Ovary (tissue), 3 donors: ENCODE results near the gene TAS2R5.

Experiments used
- CTCF ChIP-seq, 3 donors: fragments of 450-650 bp in 2 of 3; fragments of 200-600 bp in 1 of 3; IDR thresholded peaks; one replicate each; pipeline versions ENCODE4 v1.5.1 to v1.8.0; 2016 to 2022; ENCODE audit warnings: antibody characterized with exemption in 3 of 3, mild to moderate bottlenecking in 1 of 3
- EP300 ChIP-seq: sonication (generic); formaldehyde crosslinking; IDR thresholded peaks from one replicate; pipeline ENCODE4 v1.6.1; 2017; ENCODE audit warnings: antibody characterized with exemption
- donor health status: DM: no; HTN: no; CAD: no.

GRCh38 chr7:141752634-141753033, 37.4 kb upstream of the TAS2R5 start:
- TF ChIP-seq CTCF (IDR thresholded peaks at IDR 0.05): no peak
- no peak for TF ChIP-seq EP300
